Activated CD8-positive, alpha-beta memory T cell treated with anti-CD3 and anti-CD28 coated beads, Interleukin-2, amount 50 U/mL, for 48 hours (primary cell): Measurements from ENCODE around the gene MPDZ.

Experiments used
- DNase-seq: peaks from one replicate; pipeline ENCODE4 v3.0.0-alpha.2; 2020

MPDZ gene

GRCh38 chr9:13070612-13071595 is 208.6 kb downstream of the MPDZ start:
- DNase-seq = no peak

DNA sequence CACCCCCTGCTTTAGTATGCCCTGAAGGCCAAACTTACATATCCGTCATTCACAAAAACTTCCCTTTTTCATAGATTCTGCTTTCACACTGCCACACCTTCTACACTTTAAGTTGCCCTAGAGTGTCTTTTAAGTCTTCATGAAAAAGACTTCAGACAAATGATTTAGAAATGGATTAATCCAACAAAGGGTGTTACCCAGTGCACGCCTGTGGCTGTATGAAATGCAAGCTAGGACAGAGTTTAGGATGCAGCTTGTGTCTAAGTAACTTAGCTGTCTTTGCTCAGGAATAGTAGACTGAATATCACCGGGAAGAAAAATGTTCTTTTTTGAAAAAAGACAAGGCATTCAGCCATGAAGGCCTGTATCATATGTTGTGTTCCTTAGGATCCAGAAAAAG is 210.0 kb downstream of the MPDZ start:
- no peak for DNase-seq

DNA sequence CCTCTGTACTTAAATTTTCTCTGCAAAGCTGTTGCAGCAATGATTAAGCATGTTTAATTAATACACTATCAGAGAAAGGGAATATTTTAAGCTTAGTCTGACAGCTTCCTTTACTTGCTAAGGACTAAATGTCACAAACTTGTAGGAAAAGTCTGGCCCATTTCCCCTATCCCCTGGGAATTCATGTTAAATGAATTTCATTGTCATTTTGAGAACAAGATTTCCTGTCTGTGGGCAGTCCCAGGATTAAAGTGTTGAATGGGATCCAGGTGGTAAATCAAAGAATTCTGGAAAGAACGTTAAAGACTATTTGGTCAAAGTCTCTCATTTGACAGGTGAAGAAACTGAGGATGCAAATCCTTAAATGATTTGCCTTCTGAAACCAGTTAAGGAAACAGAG is 214.8 kb downstream of the MPDZ start:
- DNase-seq = no peak

GRCh38 chr9:13063880-13064459 is 215.5 kb downstream of the MPDZ start:
- DNase-seq = no peak

GRCh38 chr9:13061390-13061789 is 218.1 kb downstream of the MPDZ start:
- DNase-seq = no peak
